PFSK-1 (cell line): Measurements from ENCODE around the gene KIF26B.

ENCODE experiments used
- FOXP2 ChIP-seq: optimal IDR thresholded peaks from 2 replicates; pipeline ENCODE3; 2011; ENCODE audit warnings: borderline replicate concordance, control low read depth, inconsistent platforms; ENCODE audit not compliant: insufficient read depth; ENCODE audit errors: extremely low read length, extremely low read depth
- POLR2AphosphoS5 ChIP-seq: IDR thresholded peaks from 2 replicates; pipeline ENCODE4 v1.6.1; 2012; ENCODE audit warnings: low read depth, mild to moderate bottlenecking, control low read depth, low read length, moderate library complexity
- SIN3A ChIP-seq: IDR thresholded peaks from 2 replicates; pipeline ENCODE4 v1.6.1; 2012; ENCODE audit warnings: mild to moderate bottlenecking, low read length, moderate library complexity, borderline replicate concordance; ENCODE audit not compliant: insufficient read depth
- TAF1 ChIP-seq: IDR thresholded peaks from 2 replicates; pipeline ENCODE4 v1.6.1; 2012; ENCODE audit warnings: low read length, control low read depth, borderline replicate concordance; ENCODE audit not compliant: insufficient read depth
- TF ChIP-seq, protein P1 (sequence below), 2 experiments: IDR thresholded peaks; 2 replicates each; pipeline versions ENCODE4 v1.6.1 to v1.8.0; 2011 to 2012; ENCODE audit warnings: low read depth in 2 of 2, low read length in 2 of 2, control low read depth in 1 of 2, inconsistent platforms in 1 of 2, mild to moderate bottlenecking in 1 of 2, moderate library complexity in 1 of 2; ENCODE audit not compliant: insufficient read depth in 1 of 2

Gene KIF26B

DNA sequence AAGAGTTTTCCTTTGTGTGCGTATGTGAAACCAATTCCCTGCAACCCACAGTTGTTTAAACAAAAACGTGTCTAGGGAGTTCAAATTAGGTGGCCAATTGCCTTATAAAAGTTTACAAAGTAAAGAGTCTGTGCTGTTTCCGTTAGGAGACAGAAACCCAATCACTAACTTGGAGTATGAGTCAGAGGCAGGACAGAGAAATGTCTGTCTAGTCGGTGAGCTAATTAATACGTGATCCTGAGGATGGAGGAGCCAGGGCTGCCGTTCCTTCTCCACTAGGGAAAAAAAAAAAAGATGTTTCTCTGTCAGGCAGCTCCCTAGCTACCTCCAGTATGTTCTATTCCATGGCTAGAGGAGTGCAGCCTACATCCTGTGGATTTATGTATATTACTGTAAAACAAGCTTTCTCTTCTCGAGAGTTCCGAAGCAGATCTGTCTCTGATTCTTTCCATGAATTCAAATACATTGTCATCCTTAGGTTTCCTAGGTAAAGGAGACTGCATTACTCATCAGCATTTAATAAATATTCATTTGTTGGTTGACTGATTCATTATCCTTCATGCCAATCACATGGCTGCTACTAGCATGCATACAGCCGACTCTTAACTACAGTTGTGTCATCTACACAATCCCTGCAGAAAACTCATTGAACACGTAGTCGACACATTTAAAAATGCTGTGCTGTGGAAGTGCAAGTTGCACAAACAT lies 430.6 kb downstream of the KIF26B start:
- no peak for TF ChIP-seq TAF1
- TF ChIP-seq POLR2AphosphoS5, result no peak
- TF ChIP-seq, protein P1, sequence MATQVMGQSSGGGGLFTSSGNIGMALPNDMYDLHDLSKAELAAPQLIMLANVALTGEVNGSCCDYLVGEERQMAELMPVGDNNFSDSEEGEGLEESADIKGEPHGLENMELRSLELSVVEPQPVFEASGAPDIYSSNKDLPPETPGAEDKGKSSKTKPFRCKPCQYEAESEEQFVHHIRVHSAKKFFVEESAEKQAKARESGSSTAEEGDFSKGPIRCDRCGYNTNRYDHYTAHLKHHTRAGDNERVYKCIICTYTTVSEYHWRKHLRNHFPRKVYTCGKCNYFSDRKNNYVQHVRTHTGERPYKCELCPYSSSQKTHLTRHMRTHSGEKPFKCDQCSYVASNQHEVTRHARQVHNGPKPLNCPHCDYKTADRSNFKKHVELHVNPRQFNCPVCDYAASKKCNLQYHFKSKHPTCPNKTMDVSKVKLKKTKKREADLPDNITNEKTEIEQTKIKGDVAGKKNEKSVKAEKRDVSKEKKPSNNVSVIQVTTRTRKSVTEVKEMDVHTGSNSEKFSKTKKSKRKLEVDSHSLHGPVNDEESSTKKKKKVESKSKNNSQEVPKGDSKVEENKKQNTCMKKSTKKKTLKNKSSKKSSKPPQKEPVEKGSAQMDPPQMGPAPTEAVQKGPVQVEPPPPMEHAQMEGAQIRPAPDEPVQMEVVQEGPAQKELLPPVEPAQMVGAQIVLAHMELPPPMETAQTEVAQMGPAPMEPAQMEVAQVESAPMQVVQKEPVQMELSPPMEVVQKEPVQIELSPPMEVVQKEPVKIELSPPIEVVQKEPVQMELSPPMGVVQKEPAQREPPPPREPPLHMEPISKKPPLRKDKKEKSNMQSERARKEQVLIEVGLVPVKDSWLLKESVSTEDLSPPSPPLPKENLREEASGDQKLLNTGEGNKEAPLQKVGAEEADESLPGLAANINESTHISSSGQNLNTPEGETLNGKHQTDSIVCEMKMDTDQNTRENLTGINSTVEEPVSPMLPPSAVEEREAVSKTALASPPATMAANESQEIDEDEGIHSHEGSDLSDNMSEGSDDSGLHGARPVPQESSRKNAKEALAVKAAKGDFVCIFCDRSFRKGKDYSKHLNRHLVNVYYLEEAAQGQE (IDR thresholded peaks at IDR 0.05; ENCODE audit: insufficient read depth in 1 of 2, low read depth in 2 of 2, low read length in 2 of 2), result no peak
- no peak for TF ChIP-seq FOXP2
- TF ChIP-seq SIN3A, result no peak

DNA sequence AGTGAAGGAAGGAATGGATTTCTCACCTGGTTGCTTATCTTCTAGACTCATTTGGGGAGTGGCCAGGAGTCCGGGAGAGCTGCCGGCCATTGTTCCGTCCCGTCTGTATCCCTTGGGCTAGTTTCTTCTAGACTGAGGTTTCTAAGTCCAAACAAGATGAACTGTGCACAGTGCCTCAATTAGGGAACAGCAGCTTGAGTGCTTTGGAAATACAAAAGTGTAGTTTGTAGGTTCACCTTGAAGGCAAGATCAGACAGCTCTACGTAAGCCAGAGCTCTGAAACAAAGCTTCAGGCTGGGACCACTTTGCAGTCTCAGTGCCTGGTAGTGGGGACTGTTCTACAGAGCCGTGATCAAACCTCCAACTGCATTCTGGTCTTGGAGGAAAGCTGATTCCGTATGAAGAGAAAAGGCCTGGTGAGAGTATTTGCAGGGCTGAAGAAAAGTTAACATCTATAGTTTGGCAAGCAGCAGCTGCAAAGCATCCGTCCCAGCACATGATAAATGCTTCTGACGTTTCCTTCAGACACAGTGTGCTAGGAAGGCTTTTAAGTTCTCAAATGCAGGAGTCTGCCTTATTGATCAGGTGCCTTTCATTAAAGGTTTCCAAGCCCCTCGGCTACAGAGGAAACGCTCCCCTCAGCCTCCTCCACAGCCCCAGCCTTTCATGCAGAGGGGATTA lies 432.8 kb downstream of the KIF26B start:
- TF ChIP-seq, protein P1 (IDR thresholded peaks at IDR 0.05; ENCODE audit: insufficient read depth in 1 of 2, low read depth in 2 of 2, low read length in 2 of 2), result no peak
- no peak for TF ChIP-seq FOXP2
- TF ChIP-seq POLR2AphosphoS5, result no peak
- TF ChIP-seq TAF1, result no peak

DNA sequence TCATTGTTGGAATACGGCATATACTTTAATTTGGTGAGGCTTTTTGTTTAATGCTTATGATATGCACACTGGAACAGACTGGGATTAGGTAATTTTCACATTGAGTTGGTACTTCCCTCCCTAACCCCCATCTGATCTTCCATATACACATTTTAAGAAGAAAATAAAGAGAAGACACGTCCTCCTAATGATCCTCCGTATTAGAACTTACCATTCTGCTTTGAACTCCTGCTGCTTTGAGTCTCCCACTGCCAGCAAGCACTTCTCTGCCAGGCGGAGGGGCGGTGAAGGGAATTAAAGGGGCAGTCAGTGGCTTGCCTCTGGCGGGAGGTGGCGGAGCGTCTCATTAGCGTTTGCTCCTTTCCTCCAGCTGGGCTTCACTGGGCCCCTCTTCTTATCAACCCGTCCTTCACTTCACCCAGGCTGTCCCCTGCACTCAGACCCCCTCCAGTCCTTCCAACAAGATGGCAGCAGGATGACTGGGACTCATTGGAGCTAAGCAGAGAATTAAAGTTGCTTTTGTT lies 433.4 kb downstream of the KIF26B start:
- TF ChIP-seq POLR2AphosphoS5, result no peak
- TF ChIP-seq, protein P1 (IDR thresholded peaks at IDR 0.05; ENCODE audit: insufficient read depth in 1 of 2, low read depth in 2 of 2, low read length in 2 of 2), result no peak
- no peak for TF ChIP-seq SIN3A
- TF ChIP-seq FOXP2, result no peak
- no peak for TF ChIP-seq TAF1

DNA sequence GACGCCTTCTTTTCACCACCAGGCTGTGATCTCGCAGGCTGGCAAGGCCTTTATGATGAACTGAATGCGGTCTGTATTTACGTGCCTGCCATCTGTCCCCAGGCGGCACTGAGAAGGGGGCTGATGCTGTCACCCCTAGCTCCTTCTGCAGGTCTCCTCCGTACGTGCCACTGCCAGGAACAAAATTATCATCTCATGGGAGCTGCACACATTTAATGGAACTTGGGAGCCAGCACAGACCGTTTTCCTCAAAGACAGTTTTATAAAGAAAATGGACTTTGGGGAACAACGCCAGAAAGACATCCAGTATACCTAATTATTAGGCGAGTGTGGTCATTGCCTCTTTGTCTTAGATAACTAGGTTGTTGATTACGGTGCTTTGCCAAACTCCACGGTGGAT lies 434.5 kb downstream of the KIF26B start:
- no peak for TF ChIP-seq FOXP2
- TF ChIP-seq TAF1, result no peak
- no peak for TF ChIP-seq POLR2AphosphoS5
- no peak for TF ChIP-seq SIN3A
- TF ChIP-seq, protein P1 (IDR thresholded peaks at IDR 0.05; ENCODE audit: insufficient read depth in 1 of 2, low read depth in 2 of 2, low read length in 2 of 2), result no peak
